Suprapubic skin (tissue), 3 donors: ENCODE results near the gene LLGL1.

Source experiments
- CTCF ChIP-seq, 2 donors: fragments of 200-600 bp in 1 of 2; fragments of 450-650 bp in 1 of 2; sonication (generic) in 1 of 2; IDR thresholded peaks; one replicate each; pipeline ENCODE4 v1.5.1; 2016 to 2019; ENCODE audit warnings: antibody characterized with exemption in 2 of 2, mild to moderate bottlenecking in 1 of 2, moderate library complexity in 1 of 2
- POLR2AphosphoS5 ChIP-seq, 3 donors: sonication (generic); formaldehyde crosslinking; IDR thresholded peaks; one replicate each; pipeline ENCODE4 v1.6.1; 2017; ENCODE audit warnings: antibody characterized with exemption in 3 of 3

DNA sequence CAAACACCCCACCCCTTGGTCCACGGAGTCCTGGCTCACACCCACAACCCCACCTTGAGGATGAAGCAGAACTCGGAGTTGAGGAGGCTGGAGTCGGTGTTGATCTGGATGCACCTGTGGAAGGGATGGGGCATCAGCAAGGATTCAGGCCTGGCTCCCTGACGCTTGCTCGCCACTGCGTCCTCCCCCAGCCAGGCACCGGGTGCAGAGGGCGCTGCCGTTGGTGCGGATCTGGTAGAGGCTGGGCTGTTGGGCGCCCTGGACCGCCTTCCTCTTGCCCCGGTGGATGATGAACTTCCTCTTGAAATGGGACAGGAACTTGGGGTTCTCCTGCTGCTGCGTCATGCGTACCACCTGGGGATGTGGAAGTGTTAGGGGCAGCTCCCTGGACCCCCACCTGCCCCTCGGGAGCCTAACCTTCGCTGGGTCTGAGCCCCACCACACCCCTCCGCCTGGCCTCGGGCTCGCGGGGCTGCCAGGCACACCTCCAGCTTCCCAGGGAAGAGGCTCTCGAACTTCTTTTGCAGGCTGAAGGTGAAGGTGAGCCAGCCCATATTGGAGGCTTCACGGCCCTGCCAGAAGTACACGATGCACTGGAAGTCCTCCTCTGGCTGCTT lies 20.8 kb downstream of the LLGL1 start:
- no peak for TF ChIP-seq CTCF (IDR thresholded peaks at IDR 0.05)
- no peak for TF ChIP-seq POLR2AphosphoS5 (IDR thresholded peaks at IDR 0.05)
